GM12865 (cell line): ENCODE measurements around the gene SELENOH.

ENCODE experiments used
- DNase-seq: peaks from one replicate; pipeline ENCODE4 v3.0.0; 2010; ENCODE audit warnings: low read depth
- H3K4me3 ChIP-seq: 2 replicates; pipeline ENCODE4 v1.5.1; 2011; ENCODE audit warnings: mild to moderate bottlenecking, low read depth, low read length, control low read depth
- CTCF ChIP-seq: IDR thresholded peaks from 2 replicates; pipeline ENCODE4 v1.5.1; 2011; ENCODE audit warnings: low read length, control low read depth, low read depth, inconsistent platforms; ENCODE audit not compliant: insufficient read depth; ENCODE audit errors: missing control alignments

SELENOH gene

GRCh38 chr11:57763568-57763967, 22.3 kb downstream of the SELENOH start:
- H3K4me3 ChIP-seq = peak overlapping the region; percentile 94
- TF ChIP-seq CTCF = no peak
- DNase-seq = no peak

GRCh38 chr11:57764021-57764420, 22.7 kb downstream of the SELENOH start:
- no peak for DNase-seq
- peak overlapping the region; percentile 94 for H3K4me3 ChIP-seq
- TF ChIP-seq CTCF = no peak

- peak overlapping the region; percentile 1 for H3K4me3 ChIP-seq
- DNase-seq = no peak
These were observed 23.3 kb downstream of the SELENOH start for GRCh38 chr11:57764566-57764965.

GRCh38 chr11:57764972-57765371, 23.7 kb downstream of the SELENOH start:
- peak overlapping the region; percentile 1 for H3K4me3 ChIP-seq
- no peak for TF ChIP-seq CTCF
- no peak for DNase-seq

More at GRCh38 chr11:57764566-57764965, 23.3 kb downstream of the SELENOH start:
- no peak for TF ChIP-seq CTCF

GRCh38 chr11:57770793-57771192, 29.5 kb downstream of the SELENOH start:
- no peak for TF ChIP-seq CTCF
- H3K4me3 ChIP-seq = no peak overlapping the region
- DNase-seq = no peak

GRCh38 chr11:57771365-57771764, 30.1 kb downstream of the SELENOH start:
- DNase-seq = no peak
- no peak overlapping the region for H3K4me3 ChIP-seq
- TF ChIP-seq CTCF = no peak

- H3K4me3 ChIP-seq = no peak overlapping the region
- no peak for DNase-seq
- TF ChIP-seq CTCF = no peak
These were observed 31.3 kb downstream of the SELENOH start for GRCh38 chr11:57772562-57772961.
